Activated CD4-positive, alpha-beta T cell treated with anti-CD3 and anti-CD28 coated beads, Interleukin-2, amount 50 U/mL, for 48 hours (primary cell): ENCODE measurements around the gene GMPR.
"Not testable (repeated sequence)": the region's sequence is repeated elsewhere in the genome, so short reads cannot be mapped to it uniquely, and the experiment has no call there.

Experiments used
- DNase-seq, 2 experiments: peaks; one replicate each; pipeline ENCODE4 v3.0.0-alpha.2; 2020

GMPR gene

DNA sequence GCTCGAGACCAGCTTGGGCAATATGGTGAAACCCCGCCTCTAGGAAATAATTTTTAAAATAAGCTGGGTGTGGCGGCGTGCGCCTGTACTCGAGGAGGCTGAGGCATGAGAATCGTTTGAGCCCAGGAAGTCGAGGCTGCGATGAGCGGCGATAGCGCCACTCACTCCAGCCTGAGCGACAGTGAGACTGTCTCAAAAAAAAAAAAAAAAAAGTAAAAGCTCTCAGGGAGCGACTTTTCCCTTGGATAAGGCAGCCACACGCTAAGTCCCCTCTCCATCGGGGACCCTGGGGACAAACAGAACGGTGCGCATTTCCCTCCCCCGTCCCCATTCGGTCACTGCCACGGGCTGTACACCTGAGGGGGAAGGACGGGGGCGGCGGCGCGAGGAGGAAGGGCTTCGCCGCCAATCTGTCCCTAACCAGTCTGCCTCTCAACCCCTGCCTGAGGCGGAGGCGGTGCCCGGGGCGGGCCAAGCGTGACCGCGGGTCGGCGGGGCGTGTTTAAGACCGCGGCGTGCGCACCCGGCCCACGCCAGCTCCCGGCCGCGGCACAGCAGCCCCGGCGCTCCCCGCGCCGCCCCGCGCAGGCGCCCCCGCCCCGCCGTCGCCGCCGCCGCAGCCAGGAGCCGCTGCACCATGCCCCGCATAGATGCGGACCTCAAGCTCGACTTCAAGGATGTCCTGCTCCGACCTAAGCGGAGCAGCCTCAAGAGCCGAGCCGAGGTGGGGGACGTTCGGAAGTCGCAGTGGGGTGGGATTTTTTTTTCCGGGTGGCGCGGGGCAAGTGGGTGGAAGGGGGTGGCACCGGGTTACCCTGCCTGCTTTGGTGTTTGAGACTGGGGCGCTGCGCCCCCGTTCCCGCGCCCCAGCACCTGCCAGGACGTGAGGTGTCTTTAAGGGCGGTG, at the start of gene GMPR:
GMPR (plus strand) TSS at position 531 of the 906 bp plus-strand sequence; CDS start at position 638, 107 bp downstream.
- DNase-seq: peak; percentile 67 to 75

- DNase-seq: no peak
These were observed 48.2 kb upstream of the GMPR start for GRCh38 chr6:16190214-16190613.

DNA sequence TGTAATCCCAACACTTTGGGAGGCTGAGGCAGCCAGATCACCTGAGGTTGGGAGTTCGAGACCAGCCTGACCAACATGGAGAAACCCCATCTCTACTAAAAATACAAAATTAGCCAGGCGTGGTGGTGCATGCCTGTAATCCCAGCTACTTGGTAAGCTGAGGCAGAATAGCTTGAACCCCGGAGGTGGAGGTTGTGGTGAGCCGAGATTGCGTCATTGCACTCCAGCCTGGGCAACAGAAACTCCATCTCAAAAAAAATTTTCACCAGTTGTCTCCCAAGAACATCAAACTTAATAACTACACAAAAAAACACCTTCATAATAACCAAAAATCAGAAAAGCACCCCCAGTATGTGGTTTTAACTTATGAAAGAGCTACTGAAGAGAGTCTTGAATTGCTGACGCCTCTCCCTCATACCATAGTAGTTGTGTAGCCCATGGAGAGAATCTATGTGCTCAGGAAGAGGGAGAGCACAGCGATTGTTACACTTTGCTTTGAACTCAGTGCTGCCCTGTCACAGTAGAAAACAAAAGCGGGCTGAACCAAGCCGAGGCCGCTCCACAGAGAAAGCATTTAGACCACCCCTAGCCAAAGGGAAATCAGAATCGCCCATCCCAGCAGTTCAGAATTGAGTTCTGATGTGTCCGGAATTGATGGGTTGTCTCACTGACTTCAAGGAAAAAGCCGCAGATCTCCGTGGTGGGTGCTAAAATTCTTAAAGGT, 42.0 kb upstream of the GMPR start:
- no peak for DNase-seq

- no peak for DNase-seq
These were observed 41.3 kb upstream of the GMPR start for GRCh38 chr6:16196984-16197546.

DNA sequence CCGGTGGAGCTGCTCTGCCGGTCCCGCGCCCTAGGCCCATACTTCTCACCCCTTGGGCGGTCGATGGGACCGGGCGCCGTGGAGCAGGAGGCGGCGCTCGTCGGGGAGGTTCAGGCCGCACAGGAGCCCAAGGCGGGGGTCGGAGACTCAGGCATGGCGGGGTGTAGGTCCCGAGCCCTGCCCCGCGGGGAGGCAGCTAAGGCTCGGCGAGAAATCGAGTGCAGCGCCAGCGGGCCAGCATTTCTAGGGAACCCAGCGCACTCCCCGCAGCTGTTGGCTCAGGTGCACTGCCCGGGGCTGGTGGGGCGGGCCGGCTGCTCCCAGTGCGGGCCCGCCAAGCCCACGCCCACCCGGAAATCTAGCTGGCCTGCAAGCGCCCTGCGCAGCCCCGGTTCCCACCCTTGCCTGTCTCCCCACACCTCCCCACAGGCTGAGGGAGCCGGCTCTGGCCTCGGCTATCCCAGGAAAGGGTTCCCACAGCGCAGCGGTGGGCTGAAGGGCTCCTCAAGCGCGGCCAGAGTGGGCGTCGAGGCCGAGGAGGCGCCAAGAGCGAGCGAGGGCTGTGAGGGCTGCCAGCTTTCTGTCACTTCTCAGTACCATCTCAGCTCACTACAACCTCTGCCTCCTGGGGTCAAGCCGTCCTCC, 40.2 kb upstream of the GMPR start:
- no peak for DNase-seq

GRCh38 chr6:16199804-16200203, 38.6 kb upstream of the GMPR start:
- no peak for DNase-seq

GRCh38 chr6:16200321-16200883, 38.0 kb upstream of the GMPR start:
- DNase-seq: no peak

DNA sequence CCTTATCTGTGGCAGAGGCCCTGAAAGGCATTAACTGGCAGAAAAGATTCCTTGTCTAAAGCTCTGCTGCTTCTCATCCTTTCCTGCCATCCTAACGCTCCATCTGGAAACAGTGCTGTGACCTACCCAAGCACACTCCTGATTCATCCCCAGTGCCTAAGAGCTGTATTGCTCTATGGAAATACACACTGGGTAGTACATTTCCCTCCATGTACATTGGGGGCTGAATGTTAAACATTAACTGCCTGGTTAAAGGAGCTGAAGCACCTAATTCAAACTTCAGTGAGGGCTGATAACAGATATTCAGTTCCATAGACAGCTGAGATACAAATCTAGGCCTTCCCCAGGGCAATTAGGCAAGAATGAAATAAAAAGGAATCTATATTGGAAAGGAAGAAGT, 36.7 kb upstream of the GMPR start:
- DNase-seq: no peak

- DNase-seq: no peak
These were observed 33.6 kb upstream of the GMPR start for GRCh38 chr6:16204653-16205376.

DNA sequence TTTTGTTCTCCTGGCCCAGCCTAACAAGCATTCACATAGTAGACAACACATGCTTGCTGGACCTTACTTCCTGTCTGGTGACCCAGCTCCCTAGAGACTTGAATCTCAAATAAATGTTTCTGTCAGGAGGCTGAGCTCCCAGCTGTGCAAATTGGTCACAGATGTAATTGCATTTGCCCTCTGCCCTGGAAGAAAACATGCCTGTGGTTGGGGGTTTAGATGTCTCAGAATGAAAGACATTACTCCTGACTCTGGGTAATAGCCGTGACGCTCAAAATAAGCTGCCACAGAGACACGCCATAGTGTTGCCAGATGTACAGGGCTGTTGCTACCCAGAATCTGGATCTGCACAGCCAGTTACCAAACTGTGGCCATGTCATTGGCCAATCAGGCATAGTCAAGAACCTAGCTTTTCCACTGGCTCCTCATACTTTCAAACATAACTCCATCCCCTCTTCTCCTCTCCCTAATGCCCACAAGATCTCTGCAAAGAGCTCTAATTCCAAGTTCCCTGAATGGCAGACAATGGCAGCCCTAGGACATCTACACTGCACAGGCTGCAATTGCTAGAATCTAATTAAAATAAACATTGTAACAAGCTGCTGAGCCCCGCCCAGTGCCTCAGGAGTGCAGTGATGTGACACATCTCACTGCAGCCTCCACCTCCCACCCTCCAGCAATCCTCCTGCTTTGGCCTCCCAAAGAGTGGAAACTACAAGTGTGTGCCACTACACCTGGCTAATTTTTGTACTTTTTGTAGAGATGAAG, 32.8 kb upstream of the GMPR start:
- DNase-seq: no peak

- peak; percentile 43 to 46 for DNase-seq
These were observed 31.8 kb upstream of the GMPR start for GRCh38 chr6:16206595-16207037.

DNA sequence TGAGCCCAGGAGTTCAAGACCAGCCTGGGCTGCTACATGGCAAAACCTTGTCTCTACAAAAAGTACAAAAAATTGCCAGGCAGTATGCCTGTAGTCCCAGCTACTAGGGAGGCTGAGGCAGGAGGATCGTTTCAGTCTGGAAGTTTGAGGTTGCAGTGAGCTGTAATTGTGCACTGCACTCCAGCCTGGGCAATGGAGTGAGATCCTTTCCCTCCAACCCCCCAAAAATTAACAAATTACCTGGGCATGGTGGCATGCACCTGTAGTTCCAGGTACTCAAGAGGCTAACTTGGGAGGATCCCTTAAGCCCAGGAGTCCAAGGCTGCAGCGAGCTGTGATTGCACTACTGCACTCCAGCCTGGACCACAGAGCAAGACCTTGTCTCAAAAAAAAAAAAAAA, 29.4 kb upstream of the GMPR start:
- no peak for DNase-seq

- no peak for DNase-seq
These were observed 28.8 kb upstream of the GMPR start for GRCh38 chr6:16209539-16209938.

DNA sequence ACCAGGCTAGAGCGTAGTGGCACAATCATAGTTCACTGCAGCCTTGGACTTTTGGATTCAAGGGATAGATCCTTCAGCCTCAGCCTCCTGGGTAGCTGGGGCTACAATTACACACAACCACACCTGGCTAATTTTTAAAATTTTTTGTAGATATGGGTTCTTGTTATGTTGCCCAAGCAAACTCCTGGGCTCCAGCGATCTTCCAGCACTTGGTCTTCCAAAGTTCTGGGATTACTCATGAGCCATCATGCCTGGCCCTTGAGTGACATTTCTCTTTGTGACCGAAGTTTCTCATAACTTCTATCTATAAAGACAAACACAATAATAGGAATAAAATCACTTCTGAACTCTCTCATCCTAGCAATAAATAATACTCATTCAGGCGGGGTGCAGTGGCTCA, 26.1 kb upstream of the GMPR start:
- DNase-seq: no peak

- DNase-seq: no peak
These were observed 21.8 kb upstream of the GMPR start for GRCh38 chr6:16216501-16217155.

GRCh38 chr6:16217156-16217721, 21.1 kb upstream of the GMPR start:
- DNase-seq: no peak

DNA sequence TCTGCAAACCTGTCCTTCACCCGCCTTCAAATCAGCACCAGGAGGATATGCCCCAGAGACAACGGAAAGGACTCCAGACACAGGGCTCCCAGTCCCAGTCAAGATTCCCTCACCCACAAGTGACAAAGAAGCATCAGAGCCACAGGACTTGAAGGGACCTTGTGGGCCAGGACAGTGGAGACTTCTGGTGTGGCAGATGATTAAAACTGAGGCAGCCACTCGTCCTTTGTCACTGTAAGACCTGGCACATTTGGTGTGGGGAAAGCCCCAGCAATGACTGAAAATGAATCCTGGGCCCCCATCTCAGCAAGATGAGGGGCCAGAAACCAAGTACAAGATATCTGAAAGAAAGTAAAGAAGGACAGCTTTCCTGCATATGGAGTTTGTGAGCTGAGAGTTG, 15.6 kb upstream of the GMPR start:
- DNase-seq: no peak

DNA sequence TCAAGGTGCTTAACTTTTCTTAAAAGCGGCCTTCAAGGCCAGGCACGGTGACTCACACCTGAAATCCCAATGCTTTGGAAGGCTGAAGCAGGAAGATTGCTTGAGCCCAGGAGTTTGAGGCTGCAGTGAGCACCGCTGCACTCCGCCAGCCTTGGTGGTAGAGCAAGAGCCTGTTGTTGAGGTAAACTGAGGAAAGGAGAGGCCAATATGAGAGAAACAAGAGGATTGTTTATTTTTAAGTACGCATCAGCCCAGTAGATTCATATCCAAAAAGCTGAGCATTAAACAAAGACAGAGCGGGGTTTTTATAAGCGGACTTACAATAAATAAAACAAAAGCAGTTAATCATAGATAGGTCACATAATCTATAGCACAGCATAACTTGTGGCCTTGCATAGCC, 15.0 kb upstream of the GMPR start:
- DNase-seq: no peak

- no peak for DNase-seq
These were observed 14.0 kb upstream of the GMPR start for GRCh38 chr6:16224409-16224808.

GRCh38 chr6:16225062-16225731, 13.2 kb upstream of the GMPR start:
- not testable (repeated sequence) for DNase-seq
